ENCODE measurements around the gene RHBDL2.
"Not testable (repeated sequence)": the region's sequence is repeated elsewhere in the genome, so short reads cannot be mapped to it uniquely, and the experiment has no call there.

The RHBDL2 gene

DNA sequence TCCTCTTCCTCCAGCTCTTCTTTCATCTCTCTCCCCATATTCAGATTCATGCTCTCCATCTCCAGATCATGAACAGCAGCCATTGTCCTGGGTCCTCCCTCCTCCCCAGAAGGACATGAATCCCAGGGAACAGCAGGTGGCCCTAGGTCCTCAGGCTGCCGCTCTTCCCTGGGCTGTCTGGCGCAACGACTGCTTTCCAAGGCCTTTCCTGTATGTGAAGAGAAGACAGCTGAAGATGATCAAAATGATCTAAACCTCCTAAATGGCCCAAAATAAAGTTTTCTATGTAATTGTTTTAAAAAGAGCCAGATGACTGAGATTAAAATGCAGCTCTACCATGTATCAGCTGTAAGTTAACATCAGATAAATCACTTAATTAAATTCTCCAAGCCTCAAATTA, 22.5 kb downstream of the RHBDL2 start:
- TF ChIP-seq, protein P1, sequence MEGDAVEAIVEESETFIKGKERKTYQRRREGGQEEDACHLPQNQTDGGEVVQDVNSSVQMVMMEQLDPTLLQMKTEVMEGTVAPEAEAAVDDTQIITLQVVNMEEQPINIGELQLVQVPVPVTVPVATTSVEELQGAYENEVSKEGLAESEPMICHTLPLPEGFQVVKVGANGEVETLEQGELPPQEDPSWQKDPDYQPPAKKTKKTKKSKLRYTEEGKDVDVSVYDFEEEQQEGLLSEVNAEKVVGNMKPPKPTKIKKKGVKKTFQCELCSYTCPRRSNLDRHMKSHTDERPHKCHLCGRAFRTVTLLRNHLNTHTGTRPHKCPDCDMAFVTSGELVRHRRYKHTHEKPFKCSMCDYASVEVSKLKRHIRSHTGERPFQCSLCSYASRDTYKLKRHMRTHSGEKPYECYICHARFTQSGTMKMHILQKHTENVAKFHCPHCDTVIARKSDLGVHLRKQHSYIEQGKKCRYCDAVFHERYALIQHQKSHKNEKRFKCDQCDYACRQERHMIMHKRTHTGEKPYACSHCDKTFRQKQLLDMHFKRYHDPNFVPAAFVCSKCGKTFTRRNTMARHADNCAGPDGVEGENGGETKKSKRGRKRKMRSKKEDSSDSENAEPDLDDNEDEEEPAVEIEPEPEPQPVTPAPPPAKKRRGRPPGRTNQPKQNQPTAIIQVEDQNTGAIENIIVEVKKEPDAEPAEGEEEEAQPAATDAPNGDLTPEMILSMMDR (IDR thresholded peaks at IDR 0.05; ENCODE audit: control extremely low read depth, extremely low read depth, low read depth, missing control alignments), result no peak
- ChIA-PET CTCF (no interaction called here), POLR2A (no interaction called here)
- no peak for DNase-seq (ENCODE audit: extremely low spot score)

DNA sequence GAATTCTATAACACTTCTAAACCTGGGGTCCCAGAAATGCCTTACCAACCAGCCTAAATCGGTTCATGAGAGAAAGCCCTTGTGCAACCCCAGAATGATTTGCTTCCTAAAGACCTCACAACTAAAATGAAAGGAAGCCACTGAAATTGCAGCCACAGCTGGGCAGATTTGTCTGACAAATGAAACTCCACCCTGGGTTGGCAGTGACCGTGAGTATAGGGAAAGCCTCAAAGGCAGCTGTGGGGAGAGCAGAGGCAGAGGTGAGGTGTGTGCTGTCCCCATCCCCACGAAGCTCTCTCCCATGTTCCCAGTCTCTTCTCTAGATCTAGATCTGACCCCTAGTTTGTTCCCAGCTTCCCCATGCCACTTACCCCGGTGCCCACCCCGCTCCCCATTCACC, 23.1 kb downstream of the RHBDL2 start:
- no peak for DNase-seq (ENCODE audit: extremely low spot score)
- TF ChIP-seq, protein P1 (IDR thresholded peaks at IDR 0.05; ENCODE audit: control extremely low read depth, extremely low read depth, low read depth, missing control alignments), result no peak
- ChIA-PET CTCF (interaction anchor here (0.9 kb wide), 1 partner anchor 38 kb away, joined by 4 read pairs; no protein-coding TSS in a partner anchor), POLR2A (no interaction called here)

DNA sequence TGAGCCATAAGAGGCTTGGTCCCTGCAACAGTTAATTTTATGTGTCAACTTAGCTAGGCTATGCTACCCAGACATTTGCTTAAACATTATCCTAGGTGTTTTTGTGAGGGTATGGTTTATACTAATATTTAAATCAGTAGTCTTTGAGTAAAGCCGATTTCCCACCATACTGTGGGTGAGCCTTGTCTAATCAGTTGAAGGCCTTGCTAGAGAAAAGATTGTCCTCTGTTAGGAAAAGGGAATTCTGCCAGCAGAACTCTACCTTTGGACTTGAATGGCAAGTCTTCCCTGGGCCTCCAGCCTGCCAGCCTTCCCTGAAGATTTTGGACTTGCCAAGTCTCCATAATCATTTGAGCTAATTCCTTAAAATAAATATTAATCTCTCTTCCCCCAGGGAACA, 23.9 kb downstream of the RHBDL2 start:
- CTCF ChIA-PET, result interaction anchor here (0.9 kb wide), 1 partner anchor 39 kb away, joined by 4 read pairs; no protein-coding TSS in a partner anchor
- POLR2A ChIA-PET, result no interaction called here
- TF ChIP-seq, protein P1 (IDR thresholded peaks at IDR 0.05; ENCODE audit: control extremely low read depth, extremely low read depth, low read depth, missing control alignments), result no peak
- no peak for DNase-seq (ENCODE audit: extremely low spot score)

DNA sequence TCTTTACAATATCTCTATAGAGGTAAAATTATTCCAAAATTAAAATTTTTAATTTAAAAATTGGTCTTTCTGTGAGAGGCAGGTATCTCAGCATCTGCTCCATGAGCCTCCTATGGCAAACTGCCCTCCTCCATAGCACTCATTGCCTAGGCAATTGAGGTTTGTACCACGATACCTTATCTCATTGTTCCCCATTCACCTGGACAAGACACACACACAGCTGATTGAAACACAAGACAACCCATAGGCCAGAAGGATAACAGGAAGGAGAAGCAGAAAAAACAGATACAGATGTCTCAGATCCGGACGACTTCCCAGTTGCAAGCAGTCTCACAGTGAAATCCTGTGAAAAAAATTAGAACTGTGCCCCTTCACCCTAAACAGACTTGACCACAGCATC, 24.3 kb downstream of the RHBDL2 start:
- TF ChIP-seq, protein P1 (IDR thresholded peaks at IDR 0.05; ENCODE audit: control extremely low read depth, extremely low read depth, low read depth, missing control alignments), result no peak
- no peak for DNase-seq (ENCODE audit: extremely low spot score)
- POLR2A ChIA-PET, result no interaction called here
- CTCF ChIA-PET, result interaction anchor here (0.9 to 1.4 kb wide), 2 partner anchors 18 to 39 kb away, joined by 4 read pairs; no protein-coding TSS in a partner anchor

DNA sequence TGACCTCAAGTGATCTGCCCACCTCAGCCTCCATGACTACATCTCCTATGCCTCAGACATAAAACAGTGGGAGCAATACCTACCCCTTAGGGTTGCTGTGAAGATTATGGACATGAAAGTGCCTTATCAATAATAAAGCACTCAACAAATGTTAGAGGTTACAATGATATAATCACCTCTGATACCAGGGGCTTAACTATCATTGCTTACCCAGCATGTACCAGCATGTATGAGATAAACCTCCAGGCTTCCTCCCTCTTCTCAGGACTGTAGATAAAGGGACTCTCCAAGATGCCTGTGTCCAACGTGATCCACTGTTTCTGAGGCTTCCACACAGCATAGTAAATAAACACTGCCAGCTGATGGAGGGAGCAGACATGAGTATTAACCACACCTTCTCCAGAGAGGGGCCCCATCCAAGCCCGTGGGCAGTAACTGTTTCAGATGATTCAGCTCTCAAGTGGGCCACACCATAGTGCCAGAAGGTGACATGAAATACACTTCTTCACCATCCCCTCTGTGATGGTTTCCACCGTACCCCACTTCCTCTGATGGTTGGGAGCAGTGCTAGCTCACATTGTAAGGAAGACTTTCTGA, 26.2 kb downstream of the RHBDL2 start:
- ChIA-PET POLR2A (no interaction called here), CTCF (no interaction called here)
- TF ChIP-seq, protein P1 (IDR thresholded peaks at IDR 0.05; ENCODE audit: control extremely low read depth, extremely low read depth, low read depth, missing control alignments), result no peak
- DNase-seq (ENCODE audit: extremely low spot score), result no peak

DNA sequence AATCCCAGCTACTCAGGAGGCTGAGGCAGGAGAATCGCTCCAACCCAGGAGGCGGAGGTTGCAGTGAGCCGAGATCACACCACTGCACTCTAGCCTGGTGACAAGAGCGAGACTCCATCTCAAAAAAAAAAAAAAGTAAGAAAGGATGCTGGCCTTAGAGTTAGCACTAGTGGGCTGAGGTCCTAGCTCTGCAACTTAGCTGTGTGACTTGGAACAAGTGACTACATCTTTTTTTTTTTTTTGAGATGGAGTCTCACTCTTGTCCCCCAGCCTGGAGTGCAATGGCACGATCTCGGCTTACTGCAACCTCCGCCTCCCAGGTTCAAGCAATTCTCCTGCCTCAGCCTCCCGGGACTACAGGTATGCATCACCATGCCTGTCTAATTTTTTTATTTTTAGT, 26.7 kb downstream of the RHBDL2 start:
- POLR2A ChIA-PET; CTCF ChIA-PET; DNase-seq (ENCODE audit: extremely low spot score): not testable (repeated sequence)

DNA sequence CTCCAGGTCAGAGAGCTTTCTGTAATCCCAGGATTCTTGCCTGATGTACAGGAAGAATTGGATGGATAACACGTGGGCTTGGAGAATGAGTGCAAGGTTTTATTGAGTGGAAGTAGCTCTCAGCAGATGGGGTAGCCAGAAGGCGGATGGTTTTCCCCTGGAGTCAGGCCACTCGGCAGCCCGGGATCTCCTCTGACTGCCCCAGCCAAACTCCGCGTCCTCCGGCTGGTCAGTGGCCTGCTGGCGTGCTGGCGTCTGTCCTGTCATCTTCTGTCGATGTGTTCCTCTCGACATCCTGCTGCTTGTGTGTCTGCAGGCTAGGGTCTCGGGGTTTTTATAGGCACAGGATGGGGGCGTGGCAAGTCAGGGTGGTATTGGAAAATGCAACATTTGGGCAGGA, 32.8 kb downstream of the RHBDL2 start:
- no peak for DNase-seq (ENCODE audit: extremely low spot score)
- POLR2A ChIA-PET, result no interaction called here
- CTCF ChIA-PET, result no interaction called here
- TF ChIP-seq, protein P1 (IDR thresholded peaks at IDR 0.05; ENCODE audit: control extremely low read depth, extremely low read depth, low read depth, missing control alignments), result no peak

Measured in GM10248 (cell line).